Vagina (tissue), 2 donors: ENCODE results near the gene CACNA2D4.

Source experiments
- POLR2A ChIP-seq, 2 donors: fragments of 450-650 bp; IDR thresholded peaks; one replicate each; pipeline ENCODE4 v1.6.1; 2017; ENCODE audit warnings: antibody characterized with exemption in 2 of 2, mild to moderate bottlenecking in 2 of 2, moderate library complexity in 2 of 2
- TF ChIP-seq, protein P1 (sequence below), 3 experiments: fragments of 450-650 bp in 2 of 3; fragments of 200-600 bp in 1 of 3; sonication (generic) in 1 of 3; IDR thresholded peaks; one replicate each; pipeline ENCODE4 v1.5.1; 2017 to 2019; ENCODE audit warnings: antibody characterized with exemption in 3 of 3, mild to moderate bottlenecking in 2 of 3, moderate library complexity in 2 of 3

DNA sequence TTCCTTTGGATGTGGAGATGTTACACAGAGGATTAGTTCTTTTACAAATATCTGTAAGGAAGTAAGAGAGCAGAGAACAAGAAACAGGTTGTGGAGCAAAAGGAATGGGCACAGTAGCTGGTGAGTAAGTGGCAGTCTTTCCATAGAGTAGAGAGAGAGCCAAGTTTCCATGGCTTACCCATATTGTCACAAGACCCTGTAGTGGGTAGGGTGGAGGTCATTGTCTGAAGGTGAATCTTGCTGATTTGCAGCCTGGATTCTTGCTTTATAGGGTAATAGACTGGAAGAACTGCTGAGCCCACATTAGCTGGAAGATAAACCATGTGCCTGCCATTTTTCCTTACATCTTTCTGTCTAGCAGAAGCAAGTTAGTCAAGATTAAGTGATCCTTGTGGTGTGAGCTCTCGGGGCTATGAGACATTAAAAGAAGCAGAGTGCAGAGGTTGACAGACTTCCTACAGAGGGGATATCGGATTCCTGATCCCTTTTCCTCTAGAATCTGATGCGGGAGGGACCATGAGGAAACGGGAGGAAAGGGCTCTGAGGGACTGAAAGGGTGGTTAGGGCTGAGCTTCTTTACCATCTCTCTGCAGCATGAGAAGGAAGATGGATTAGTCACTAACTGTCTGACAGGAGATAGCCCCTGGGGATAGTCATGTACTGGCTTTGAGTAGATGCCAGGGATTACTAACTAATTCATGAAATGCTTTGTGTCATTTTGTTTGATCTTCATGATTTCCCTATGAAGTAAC lies 142.1 kb downstream of the CACNA2D4 start:
- TF ChIP-seq, protein P1, sequence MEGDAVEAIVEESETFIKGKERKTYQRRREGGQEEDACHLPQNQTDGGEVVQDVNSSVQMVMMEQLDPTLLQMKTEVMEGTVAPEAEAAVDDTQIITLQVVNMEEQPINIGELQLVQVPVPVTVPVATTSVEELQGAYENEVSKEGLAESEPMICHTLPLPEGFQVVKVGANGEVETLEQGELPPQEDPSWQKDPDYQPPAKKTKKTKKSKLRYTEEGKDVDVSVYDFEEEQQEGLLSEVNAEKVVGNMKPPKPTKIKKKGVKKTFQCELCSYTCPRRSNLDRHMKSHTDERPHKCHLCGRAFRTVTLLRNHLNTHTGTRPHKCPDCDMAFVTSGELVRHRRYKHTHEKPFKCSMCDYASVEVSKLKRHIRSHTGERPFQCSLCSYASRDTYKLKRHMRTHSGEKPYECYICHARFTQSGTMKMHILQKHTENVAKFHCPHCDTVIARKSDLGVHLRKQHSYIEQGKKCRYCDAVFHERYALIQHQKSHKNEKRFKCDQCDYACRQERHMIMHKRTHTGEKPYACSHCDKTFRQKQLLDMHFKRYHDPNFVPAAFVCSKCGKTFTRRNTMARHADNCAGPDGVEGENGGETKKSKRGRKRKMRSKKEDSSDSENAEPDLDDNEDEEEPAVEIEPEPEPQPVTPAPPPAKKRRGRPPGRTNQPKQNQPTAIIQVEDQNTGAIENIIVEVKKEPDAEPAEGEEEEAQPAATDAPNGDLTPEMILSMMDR (IDR thresholded peaks at IDR 0.05) = no peak
- no peak for TF ChIP-seq POLR2A (IDR thresholded peaks at IDR 0.05)
